Measurements from ENCODE around the gene MACROD1.

DNA sequence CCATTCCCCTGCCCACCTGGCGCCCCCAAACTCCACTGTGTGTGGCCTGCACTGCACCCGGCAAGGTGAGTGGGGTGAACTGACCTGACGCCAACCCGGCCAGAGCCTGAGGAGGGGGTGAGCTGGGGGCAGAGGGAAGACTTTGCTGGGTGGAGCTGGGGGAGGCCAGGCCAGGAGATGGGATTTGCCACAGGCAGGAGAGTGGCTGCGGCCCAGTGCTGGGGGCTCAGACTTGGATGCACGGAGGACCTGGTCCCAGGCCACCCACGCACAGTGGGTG, 148.0 kb downstream of the MACROD1 start:
- TF ChIP-seq, protein P1, sequence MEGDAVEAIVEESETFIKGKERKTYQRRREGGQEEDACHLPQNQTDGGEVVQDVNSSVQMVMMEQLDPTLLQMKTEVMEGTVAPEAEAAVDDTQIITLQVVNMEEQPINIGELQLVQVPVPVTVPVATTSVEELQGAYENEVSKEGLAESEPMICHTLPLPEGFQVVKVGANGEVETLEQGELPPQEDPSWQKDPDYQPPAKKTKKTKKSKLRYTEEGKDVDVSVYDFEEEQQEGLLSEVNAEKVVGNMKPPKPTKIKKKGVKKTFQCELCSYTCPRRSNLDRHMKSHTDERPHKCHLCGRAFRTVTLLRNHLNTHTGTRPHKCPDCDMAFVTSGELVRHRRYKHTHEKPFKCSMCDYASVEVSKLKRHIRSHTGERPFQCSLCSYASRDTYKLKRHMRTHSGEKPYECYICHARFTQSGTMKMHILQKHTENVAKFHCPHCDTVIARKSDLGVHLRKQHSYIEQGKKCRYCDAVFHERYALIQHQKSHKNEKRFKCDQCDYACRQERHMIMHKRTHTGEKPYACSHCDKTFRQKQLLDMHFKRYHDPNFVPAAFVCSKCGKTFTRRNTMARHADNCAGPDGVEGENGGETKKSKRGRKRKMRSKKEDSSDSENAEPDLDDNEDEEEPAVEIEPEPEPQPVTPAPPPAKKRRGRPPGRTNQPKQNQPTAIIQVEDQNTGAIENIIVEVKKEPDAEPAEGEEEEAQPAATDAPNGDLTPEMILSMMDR (IDR thresholded peaks at IDR 0.05): no peak
- no peak for TF ChIP-seq POLR2A (IDR thresholded peaks at IDR 0.05; ENCODE audit: low read depth)
- no peak for TF ChIP-seq EP300 (IDR thresholded peaks at IDR 0.05)
- TF ChIP-seq POLR2AphosphoS5 (IDR thresholded peaks at IDR 0.05): no peak

Data from esophagus muscularis mucosa (tissue), 4 donors.